ENCODE data around the gene FGFR2. TPM values are rescaled to one million over a fixed set of nuclear protein-coding genes. Genes with fewer than 3 reads are reported as not detected.

Gene FGFR2
- total and polyA plus RNA-seq, 9 of the 15 experiments (the other 6 are each of a cell fraction or from before 2014, with no cell fraction given), result 0.20 TPM; not detected in 8

DNA sequence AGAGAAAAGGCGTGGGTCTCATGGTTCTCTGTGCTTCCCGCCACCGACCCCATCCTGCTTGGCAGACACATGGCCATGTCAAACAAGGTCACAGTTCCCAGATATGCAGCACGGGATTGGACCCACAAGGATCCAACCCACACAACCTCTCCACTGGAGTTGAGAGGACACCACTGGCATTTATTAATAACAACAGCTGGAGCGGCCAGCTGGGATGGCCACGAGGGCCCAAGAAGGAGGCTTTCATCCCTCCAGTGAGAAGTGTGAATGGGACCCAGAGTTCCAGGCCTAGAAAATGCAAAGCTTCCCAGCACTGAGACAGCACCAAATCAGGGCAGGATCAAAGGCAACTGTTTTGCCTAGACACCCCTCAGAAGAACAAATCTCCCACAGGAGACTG is 31.5 kb downstream of the FGFR2 start (continued):
- no peak for TF ChIP-seq LEF1 (IDR thresholded peaks at IDR 0.05)
- TF ChIP-seq, protein P1, sequence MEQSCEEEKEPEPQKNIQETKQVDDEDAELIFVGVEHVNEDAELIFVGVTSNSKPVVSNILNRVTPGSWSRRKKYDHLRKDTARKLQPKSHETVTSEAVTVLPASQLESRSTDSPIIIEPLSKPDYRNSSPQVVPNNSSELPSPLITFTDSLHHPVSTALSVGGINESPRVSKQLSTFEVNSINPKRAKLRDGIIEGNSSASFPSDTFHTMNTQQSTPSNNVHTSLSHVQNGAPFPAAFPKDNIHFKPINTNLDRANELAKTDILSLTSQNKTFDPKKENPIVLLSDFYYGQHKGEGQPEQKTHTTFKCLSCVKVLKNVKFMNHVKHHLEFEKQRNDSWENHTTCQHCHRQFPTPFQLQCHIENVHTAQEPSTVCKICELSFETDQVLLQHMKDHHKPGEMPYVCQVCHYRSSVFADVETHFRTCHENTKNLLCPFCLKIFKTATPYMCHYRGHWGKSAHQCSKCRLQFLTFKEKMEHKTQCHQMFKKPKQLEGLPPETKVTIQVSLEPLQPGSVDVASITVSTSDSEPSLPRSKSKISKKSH (CRISPR knock-in tag; IDR thresholded peaks at IDR 0.05), result no peak
- TF ChIP-seq NR1H2 (CRISPR knock-in tag; IDR thresholded peaks at IDR 0.05), result no peak
- no peak for TF ChIP-seq HSF4 (CRISPR knock-in tag; IDR thresholded peaks at IDR 0.05; ENCODE audit: borderline replicate concordance)
- no peak for TF ChIP-seq ZZZ3 (IDR thresholded peaks at IDR 0.05)
- no peak for TF ChIP-seq FOXJ3 (CRISPR knock-in tag; IDR thresholded peaks at IDR 0.05)
- TF ChIP-seq CBX5 (IDR thresholded peaks at IDR 0.05; ENCODE audit: borderline replicate concordance, low read depth), result no peak
- TF ChIP-seq, protein P2, sequence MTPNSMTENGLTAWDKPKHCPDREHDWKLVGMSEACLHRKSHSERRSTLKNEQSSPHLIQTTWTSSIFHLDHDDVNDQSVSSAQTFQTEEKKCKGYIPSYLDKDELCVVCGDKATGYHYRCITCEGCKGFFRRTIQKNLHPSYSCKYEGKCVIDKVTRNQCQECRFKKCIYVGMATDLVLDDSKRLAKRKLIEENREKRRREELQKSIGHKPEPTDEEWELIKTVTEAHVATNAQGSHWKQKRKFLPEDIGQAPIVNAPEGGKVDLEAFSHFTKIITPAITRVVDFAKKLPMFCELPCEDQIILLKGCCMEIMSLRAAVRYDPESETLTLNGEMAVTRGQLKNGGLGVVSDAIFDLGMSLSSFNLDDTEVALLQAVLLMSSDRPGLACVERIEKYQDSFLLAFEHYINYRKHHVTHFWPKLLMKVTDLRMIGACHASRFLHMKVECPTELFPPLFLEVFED (CRISPR knock-in tag; conservative IDR thresholded peaks at IDR 0.05), result no peak
- no peak for TF ChIP-seq TGIF2 (CRISPR knock-in tag; IDR thresholded peaks at IDR 0.05)
- TF ChIP-seq EP300 (IDR thresholded peaks at IDR 0.05; ENCODE audit: low read length), result no peak
- no peak for TF ChIP-seq RAD21 (CRISPR knock-in tag; conservative IDR thresholded peaks at IDR 0.05 in 1 of 2, IDR thresholded peaks at IDR 0.05 in 1 of 2)
